Heart right ventricle (tissue), 16 donors: ENCODE results near the gene UBE2G2. TPM values are rescaled to one million over a fixed set of nuclear protein-coding genes. Genes with fewer than 3 reads are reported as not detected.

Experiments
- ATAC-seq, 8 donors: fragments of 200-7000 bp; cut with Tn5 transposase; one replicate each; pipeline ENCODE4 v1.9.1; 2020; ENCODE audit warnings: mild to moderate bottlenecking in 8 of 8, moderate library complexity in 8 of 8, moderate number of reproducible peaks in 1 of 8
- DNase-seq, 2 donors: peaks; one replicate each; pipeline ENCODE4 v3.0.0-alpha.2; 2020
- H3K27ac ChIP-seq, 10 donors: fragments of 200-600 bp; sonication (generic) in 2 of 10; one replicate each; pipeline versions ENCODE4 v1.5.0 to v1.8.0; 2020 to 2022; ENCODE audit warnings: mild to moderate bottlenecking in 3 of 10
- H3K27me3 ChIP-seq, 7 donors: fragments of 200-600 bp; one replicate each; pipeline ENCODE4 v1.8.0; 2021 to 2022; ENCODE audit warnings: mild to moderate bottlenecking in 2 of 7
- H3K36me3 ChIP-seq, 9 donors: fragments of 200-600 bp; sonication (generic) in 1 of 9; one replicate each; pipeline versions ENCODE4 v1.5.0 to v1.8.0; 2020 to 2022; ENCODE audit warnings: mild to moderate bottlenecking in 2 of 9
- H3K4me1 ChIP-seq, 9 donors: fragments of 200-600 bp; sonication (generic) in 1 of 9; one replicate each; pipeline versions ENCODE4 v1.5.0 to v1.8.0; 2020 to 2022; ENCODE audit warnings: mild to moderate bottlenecking in 4 of 9
- H3K4me3 ChIP-seq, 10 donors: fragments of 200-600 bp; sonication (generic) in 2 of 10; one replicate each; pipeline versions ENCODE4 v1.5.0 to v1.8.0; 2020 to 2022; ENCODE audit warnings: mild to moderate bottlenecking in 7 of 10, moderate library complexity in 2 of 10
- H3K9me3 ChIP-seq, 11 donors: fragments of 200-600 bp in 10 of 11; sonication (generic) in 2 of 11; one replicate each; pipeline versions ENCODE4 v1.5.0 to v1.8.0; 2013 to 2022; ENCODE audit warnings: mild to moderate bottlenecking in 2 of 11, control low read depth in 1 of 11, moderate library complexity in 1 of 11
- CTCF ChIP-seq, 9 donors: fragments of 200-600 bp; sonication (generic) in 2 of 9; IDR thresholded peaks; one replicate each; pipeline versions ENCODE4 v1.5.0 to v1.8.0; 2021 to 2022; ENCODE audit warnings: antibody characterized with exemption in 9 of 9, mild to moderate bottlenecking in 5 of 9, moderate library complexity in 1 of 9
- WGBS, 2 donors: extraction: QIAGEN DNeasy Blood & Tissue Kit; methylation state at CpG; one replicate each; pipeline ENCODE4 v1.1.7; 2013; ENCODE audit warnings: inconsistent platforms in 1 of 2; 5-methylcytosine and 5-hydroxymethylcytosine counted together
- intact Hi-C, 10 donors: fragments of 100-400 bp; cut with DNase I; formaldehyde crosslinking; loops; one replicate each; pipeline versions ENCODE4 v1.11.1 to v1.14.2; 2022
- polyA plus RNA-seq, 2 donors: library from polyadenylated mRNA; stranded (reverse); fragments of 200-250 nt; gene quantifications; one replicate each; pipeline ENCODE4 v1.2.3, GENCODE V29; 2013
- total RNA-seq, 10 donors: library from RNA; stranded (reverse); fragmentation: NEBNext Ultra II Directional in 3 of 10; extraction: Animal tissue kit (Norgen Biotek cat#: 25700) in 3 of 10; gene quantifications; one replicate each; pipeline versions ENCODE4 v1.2.1 to v1.2.4, GENCODE V29; 2021 to 2023
- donor health status: Arrhythmogenic right ventricular cardiomyopathy.
- donor health status: ischemic (EF 13 %, LVEDD 7.1; RV severe dilation, severe dysfunction).
- donor health status: healthy with polysubstance abuse.
- donor health status: DM: no; HTN: yes; CAD: no.
- donor health status: DM: no; HTN: no; CAD: no.
- donor health status: ischemic (EF 25% LVEDD 6.9; RV normal size, moderate dysfunction).
- donor health status: ischemic (EF 25% LVEDD 5.7; RV mildly dilated, moderate dysfunction).
- donor health status: healthy.
- donor health status: DM: yes; HTN: yes; CAD: no.
- donor health status: Ischemic cardiomyopathy.
- donor health status: ischemic (EF 35%, LVEDD 5.7; RV mildly dilated, moderate dysfunction).
- donor health status: nonischemic (EF 11% LVEDD 7.7; RV severe dilation, severe dysfunction).
- donor health status: DM: yes; HTN: yes; CAD: no.
- donor health status: PGD.
- donor health status: ischemic (EF 29% LVEDD 5.4; RV normal size, mild dysfunction).
- donor health status: nonischemic (EF 23%, LVEDD 6.1; RV moderate dilation, normal function).

The UBE2G2 gene
- total and polyA plus RNA-seq, 12 donors, result 39.6 to 89.5 (median 63.2) TPM

DNA sequence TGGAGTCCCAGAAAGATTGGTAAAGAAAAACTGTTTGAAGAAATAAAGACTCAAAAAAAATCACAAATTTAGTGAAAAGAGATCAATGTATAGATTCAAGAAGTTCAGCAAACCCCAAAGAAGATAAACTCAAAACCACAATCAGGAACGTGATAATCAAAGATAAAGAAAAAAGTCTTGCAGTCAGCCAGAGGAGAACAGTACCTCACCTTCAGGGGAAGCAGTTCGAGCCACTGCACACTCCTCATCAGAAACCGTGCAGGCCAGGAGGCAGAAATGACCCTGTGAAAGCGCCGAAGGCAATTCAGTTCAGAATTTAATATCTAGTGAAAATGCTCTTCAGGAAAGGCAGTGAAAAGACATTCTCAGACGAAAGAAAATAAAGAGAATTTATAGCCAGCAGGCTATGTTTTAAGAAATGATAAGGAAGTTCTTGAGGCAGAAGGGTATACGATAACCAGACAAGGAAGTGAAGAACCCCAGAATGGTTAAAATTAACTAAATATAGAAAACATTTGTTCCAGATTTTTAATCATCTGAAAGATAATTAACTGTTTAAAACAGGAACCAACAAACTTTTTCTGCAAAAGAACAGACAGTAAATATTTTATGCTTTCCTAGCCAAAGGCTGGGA is 29.7 kb upstream of the UBE2G2 start:
- no peak overlapping the region for H3K4me3 ChIP-seq
- H3K9me3 ChIP-seq, result peaks cover 0 to 25% (median 14%) of the 10 kb centered on the region in 11 donors
- 45 to 54% methylated on average over 7 of the region's 7 CpGs for WGBS, 2 donors
- peaks cover 0 to under 1% (median 0%) of the 10 kb centered on the region in 9 donors for H3K4me1 ChIP-seq
- no peaks in the 10 kb centered on the region for H3K36me3 ChIP-seq
- TF ChIP-seq CTCF (IDR thresholded peaks at IDR 0.05), result no peak
- ATAC-seq (no peak), DNase-seq (no peak)
- intact Hi-C loops, result no loop called here
- no peaks in the 10 kb centered on the region for H3K27me3 ChIP-seq
- H3K27ac ChIP-seq, result no peak overlapping the region

GRCh38 chr21:44829507-44830092 is 28.0 kb upstream of the UBE2G2 start:
- H3K36me3 ChIP-seq, result no peaks in the 10 kb centered on the region

DNA sequence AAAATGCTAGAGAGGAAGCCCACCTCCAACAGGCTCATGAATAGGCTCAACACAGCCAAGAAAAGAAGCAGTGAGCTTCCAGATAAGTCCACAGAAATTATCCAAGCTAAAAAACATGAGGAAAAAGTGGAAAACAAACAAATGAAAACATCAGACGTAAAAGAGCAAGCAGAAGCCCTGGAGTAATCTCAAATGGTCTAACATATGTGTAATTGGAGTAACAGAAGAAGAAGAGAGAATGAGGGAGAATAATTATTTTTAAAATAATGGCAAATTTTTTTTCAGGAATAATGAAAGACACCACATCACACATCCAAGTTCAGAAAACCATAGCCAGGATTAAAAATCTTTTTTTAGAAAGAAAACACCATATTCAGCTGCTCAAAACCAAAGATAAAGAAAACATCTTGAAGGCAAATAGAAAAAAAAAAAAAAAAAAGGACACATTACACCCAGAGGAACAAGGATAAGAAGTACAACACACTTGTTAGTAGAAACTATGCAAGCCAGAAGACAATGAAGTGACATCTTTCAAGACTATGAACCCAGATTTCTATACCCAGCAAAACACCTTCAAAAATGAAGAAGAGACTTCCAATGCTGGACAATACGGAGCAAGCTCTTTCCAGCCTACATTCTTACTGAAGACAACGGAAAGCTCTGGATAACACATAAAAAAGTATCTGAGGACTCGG is 26.9 kb upstream of the UBE2G2 start:
- Histone ChIP-seq H3K36me3 (no peaks in the 10 kb centered on the region), H3K4me3 (no peak overlapping the region), H3K27me3 (no peaks in the 10 kb centered on the region), H3K27ac (no peak overlapping the region), H3K9me3 (peaks cover 0 to 30% (median 14%) of the 10 kb centered on the region in 11 donors), H3K4me1 (no peaks in the 10 kb centered on the region)
- DNase-seq (no peak), ATAC-seq (no peak)
- 89 to 96% methylated on average over 4 of the region's 4 CpGs for WGBS, 2 donors
- TF ChIP-seq CTCF (IDR thresholded peaks at IDR 0.05), result no peak
- intact Hi-C loops, result no loop called here

More at GRCh38 chr21:44829507-44830092, 28.0 kb upstream of the UBE2G2 start:
- ATAC-seq, result no peak
- H3K27ac ChIP-seq, result no peak overlapping the region
- no peak for DNase-seq
- no peak overlapping the region for H3K4me3 ChIP-seq
- WGBS, 2 donors, result 58 to 73% methylated on average over 2 of the region's 2 CpGs
- H3K27me3 ChIP-seq, result no peaks in the 10 kb centered on the region
- no peaks in the 10 kb centered on the region for H3K4me1 ChIP-seq
- H3K9me3 ChIP-seq, result peaks cover 0 to 25% (median 14%) of the 10 kb centered on the region in 11 donors
- no peak for TF ChIP-seq CTCF (IDR thresholded peaks at IDR 0.05)
- intact Hi-C loops, result no loop called here

DNA sequence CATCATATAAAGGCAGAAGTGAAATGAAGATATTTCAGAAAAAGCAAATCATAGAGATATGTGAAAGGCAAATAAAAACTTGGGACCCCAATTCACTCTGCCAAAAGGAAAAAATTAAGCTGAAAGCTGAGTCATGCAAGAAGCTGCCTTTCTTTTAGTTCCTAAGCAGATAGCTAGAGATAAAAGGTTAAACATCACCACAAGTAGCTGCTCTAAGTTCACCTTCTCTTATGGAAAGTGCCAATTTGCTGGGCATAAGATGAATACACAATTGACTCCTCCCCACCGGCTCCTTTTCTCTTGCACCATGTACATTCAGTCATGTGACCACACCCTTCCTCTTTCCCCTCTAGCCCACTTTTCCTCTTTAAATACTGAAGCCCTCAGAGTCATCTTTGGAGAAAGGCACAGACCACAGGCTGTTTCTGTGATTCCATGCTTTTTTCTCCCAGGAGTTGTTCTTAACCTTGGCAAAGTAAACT is 21.6 kb upstream of the UBE2G2 start:
- ATAC-seq (no peak), DNase-seq (no peak)
- no peak for TF ChIP-seq CTCF (IDR thresholded peaks at IDR 0.05)
- Histone ChIP-seq H3K36me3 (no peaks in the 10 kb centered on the region), H3K4me3 (no peak overlapping the region), H3K9me3 (peaks cover 0 to 62% (median 24%) of the 10 kb centered on the region in 11 donors), H3K27me3 (no peaks in the 10 kb centered on the region), H3K4me1 (peaks cover 0 to 9% (median 6%) of the 10 kb centered on the region in 9 donors), H3K27ac (no peak overlapping the region)
- WGBS, 2 donors, result 94 to 95% methylated on average over 1 of the region's 1 CpG
- intact Hi-C loops, result no loop called here
